Inferior parietal cortex (tissue), 1 donor: ENCODE data around the gene LY6G6D.

ENCODE experiments used
- DNase-seq: peaks from one replicate; pipeline ENCODE4 v3.0.0-alpha.2; 2016; ENCODE audit errors: extremely low spot score

The LY6G6D gene

GRCh38 chr6:31715022-31715958 lies at the start of gene LY6G6D:
Gene LY6G6D, plus strand, starts transcription at chr6:31715348. Its CDS starts 8 bp downstream, at chr6:31715356.
- no peak for DNase-seq

GRCh38 chr6:31665501-31666336 lies 49.4 kb upstream of the LY6G6D start, which contains the start of gene CSNK2B:
Gene CSNK2B, plus strand, starts transcription at chr6:31666080. Its CDS starts 752 bp downstream, at chr6:31666832.
- peak; percentile 99 for DNase-seq

DNA sequence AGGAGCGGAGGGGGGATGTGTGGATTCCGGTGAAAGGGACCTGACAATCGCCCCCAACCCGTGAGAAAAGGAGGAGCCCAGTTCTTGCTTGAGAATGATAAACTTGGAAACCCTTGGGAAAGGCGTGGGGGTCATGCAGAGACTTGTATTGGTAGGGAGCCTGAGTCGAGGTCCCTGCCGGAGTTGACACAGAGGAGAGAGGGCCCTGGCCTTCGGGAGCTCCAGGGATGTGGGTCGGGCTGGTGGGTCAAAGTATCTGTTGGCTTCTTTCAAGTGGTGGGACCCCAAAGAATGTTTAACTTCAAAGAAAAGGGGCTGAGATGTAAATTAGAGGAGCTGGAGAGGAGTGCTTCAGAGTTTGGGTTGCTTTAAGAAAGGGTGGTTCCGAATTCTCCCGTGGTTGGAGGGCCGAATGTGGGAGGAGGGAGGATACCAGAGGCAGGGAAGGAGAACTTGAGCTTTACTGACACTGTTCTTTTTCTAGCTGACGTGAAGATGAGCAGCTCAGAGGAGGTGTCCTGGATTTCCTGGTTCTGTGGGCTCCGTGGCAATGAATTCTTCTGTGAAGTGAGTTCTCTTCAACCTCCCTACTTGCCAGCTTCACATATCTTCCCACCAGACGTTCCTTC lies 48.7 kb upstream of the LY6G6D start:
- DNase-seq = no peak

DNA sequence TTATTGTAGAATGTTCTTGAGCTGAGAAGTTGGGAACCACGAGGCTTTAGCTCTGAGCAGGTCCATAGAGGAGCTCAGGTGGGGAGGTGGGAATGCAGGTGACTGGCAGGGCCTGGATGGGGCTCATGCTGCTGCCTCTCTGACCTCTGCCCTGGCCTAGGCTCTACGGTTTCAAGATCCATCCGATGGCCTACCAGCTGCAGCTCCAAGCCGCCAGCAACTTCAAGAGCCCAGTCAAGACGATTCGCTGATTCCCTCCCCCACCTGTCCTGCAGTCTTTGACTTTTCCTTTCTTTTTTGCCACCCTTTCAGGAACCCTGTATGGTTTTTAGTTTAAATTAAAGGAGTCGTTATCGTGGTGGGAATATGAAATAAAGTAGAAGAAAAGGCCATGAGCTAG lies 45.5 kb upstream of the LY6G6D start, which contains the start of gene LY6G5B:
LY6G5B (plus strand) TSS at position 301 of the 400 bp plus-strand sequence. CDS start 975 bp downstream, outside the sequence.
- no peak for DNase-seq

DNA sequence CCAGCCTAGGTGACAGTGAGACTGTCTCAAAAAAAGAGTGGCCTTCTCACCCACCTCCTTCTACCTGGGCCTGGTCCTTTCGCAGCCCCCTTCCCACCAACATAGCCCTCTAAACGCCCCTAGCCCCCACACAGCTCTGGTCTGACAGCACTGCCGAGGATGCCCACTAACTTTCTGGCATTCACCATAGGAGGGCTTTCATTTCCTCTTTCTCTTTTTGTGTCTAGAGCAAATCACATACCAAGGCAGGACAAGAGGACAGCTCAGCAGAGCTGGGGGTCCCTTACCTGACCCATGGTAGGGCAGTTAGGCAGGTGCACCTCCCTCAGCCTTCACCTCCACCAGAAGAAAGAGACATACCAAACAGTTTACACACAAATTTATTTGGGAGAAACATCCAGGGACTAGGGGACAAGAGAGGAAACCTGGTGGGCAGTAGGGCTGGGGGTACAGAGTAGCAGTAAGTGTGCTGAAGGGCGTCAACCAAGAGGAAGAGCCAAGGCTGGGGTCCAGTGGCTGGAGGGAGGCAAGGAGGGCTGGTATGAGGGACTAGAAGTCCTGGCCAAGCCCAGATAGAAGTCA lies 38.7 kb upstream of the LY6G6D start:
- DNase-seq = no peak

DNA sequence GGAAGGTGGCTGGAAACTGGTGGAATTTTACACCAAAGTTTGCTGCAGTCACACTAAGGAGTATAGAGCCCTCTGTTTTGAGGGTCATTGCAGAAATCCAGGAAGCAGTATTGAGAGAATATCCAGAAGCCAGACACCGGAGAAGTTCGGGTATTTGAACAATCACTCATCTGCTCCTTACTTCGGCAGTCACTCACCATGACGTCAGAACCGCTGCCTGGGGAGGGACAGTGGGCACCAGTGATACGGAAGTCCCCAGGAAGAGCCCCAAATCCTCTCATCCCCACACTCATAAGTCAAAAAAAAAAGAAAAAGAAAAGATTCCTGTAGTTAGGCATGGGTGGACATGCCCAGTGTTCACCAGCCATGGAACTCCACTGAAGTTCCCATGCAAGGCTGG lies 38.2 kb upstream of the LY6G6D start:
- DNase-seq = no peak

GRCh38 chr6:31677955-31678354 lies 37.2 kb upstream of the LY6G6D start:
- DNase-seq = no peak

- DNase-seq = peak; percentile 82
Measured at GRCh38 chr6:31680226-31681134, 34.7 kb upstream of the LY6G6D start, which contains the start of gene LY6G5C. Gene LY6G5C, minus strand, starts transcription at chr6:31681067. Its CDS starts 694 bp downstream, at chr6:31680373.

GRCh38 chr6:31681135-31681671 lies 33.9 kb upstream of the LY6G6D start:
- DNase-seq = peak; percentile 29

- DNase-seq = no peak
Measured at GRCh38 chr6:31683591-31683990, 31.6 kb upstream of the LY6G6D start.

DNA sequence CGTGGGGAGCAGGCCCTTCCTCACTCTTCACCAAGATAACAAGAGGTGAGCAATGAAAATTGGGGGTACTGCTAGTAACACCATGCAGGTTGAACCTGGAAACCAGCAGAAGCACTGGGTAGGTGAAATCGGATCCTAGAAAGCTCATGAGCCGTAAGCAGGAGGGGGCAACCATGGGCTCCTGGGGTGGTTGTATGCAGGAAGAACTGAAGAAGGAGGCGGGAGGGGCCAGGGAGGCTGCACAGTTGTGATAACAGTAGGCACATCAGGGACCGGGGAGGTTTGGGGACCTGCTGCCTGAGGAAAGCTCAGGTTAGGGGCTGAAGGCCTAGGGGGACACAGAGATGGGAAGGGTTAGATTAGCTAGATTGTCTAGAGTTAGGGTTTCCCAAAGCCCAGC lies 28.7 kb upstream of the LY6G6D start:
- no peak for DNase-seq

DNA sequence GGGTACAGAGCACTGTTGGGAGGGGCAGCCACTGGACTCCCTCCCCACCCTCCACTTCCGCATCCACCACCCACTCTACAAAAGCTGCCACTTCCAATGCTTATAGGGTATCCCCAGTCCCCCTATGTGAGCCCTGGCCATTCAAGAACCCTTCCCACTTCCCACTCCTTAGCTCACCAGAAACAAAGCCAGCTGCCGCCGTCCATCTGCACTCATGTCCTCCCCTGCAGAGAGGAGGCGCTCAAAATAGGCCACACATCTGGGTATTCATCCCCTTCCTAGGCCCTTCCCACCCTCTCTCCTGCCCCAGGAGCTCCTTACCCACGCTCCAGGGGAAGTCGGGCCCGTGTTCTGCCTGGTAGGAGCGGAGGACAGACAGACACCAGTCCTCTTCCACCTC lies 27.8 kb upstream of the LY6G6D start:
- no peak for DNase-seq

DNA sequence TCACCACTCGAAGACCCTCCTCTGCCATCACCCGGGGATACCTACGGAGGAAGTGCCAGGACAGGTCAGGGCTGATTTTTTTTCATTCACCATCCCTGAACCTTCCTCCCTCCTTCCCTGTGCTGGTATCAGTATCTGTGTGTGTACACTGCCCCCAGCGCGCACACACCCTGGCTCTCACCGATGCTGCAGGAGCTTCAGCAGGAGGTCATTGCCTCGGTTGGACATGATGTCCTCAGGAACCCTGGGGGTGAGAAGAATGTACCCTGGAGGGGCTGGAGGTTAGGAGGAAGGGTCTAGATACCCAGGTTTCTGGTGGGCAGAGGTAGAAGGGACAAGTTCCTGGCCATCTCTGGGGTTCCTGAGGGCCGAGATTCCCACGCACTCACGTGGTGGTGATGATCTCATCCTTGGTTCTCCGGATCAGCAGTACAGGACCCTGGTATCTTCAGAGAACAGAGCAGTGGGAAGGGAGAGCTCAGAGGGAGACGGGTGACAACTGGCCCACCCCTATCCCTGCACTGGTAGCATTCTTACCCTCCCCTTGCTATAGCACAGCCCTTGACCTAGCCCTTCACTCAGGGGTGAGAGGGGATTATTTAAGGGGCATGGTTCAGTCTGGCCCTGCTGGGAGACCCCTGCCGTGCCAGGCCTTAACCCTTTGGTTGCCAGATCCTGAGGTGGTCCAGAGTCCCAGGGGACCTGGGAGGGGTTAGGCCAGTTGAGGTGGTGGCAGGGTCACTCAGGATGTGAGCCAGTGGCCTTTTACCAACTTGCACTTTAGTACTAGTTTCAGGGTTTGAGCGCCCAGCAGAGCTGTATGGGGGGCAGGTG lies 27.1 kb upstream of the LY6G6D start:
- DNase-seq = no peak

- no peak for DNase-seq
Measured at GRCh38 chr6:31689249-31690110, 25.7 kb upstream of the LY6G6D start.

- peak; percentile 17 for DNase-seq
Measured at GRCh38 chr6:31690231-31691077, 24.7 kb upstream of the LY6G6D start.

GRCh38 chr6:31691078-31691463 lies 24.1 kb upstream of the LY6G6D start:
- no peak for DNase-seq

DNA sequence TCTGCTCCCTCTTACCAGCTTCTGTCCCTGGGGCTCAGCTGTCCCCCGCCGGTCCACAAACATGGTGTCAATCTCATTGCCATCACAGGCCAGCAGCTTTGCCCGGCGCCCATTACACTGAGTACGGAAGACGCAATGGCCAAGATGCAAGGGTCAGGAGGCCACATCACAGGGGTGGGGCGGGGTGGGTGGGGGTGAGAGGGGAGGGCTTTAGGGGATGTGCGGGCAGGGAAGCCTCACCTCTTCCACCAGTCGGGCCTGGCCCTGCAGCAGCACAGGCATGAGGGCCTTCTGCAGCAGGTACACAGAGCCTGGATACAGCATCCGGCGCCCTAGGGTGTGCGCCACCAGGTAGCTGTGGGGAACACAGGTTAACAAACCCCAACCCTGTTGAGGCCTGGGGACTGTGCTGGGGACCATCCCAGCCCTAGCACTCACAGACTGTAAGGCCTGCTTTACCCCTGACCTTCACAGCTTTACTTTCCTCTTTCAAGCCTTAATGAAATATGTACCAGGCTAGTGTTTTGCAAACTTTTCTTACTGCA lies 23.5 kb upstream of the LY6G6D start:
- no peak for DNase-seq
